Hematopoietic multipotent progenitor cell treated with erythropoietin and hydrocortisone succinate and interleukin-3 and kit ligand, for 8 days (in vitro differentiated cells): Measurements from ENCODE around the gene CEP290.
"Not testable (repeated sequence)": the region's sequence is repeated elsewhere in the genome, so short reads cannot be mapped to it uniquely, and the experiment has no call there.

Experiments
- DNase-seq: peaks from one replicate; pipeline ENCODE4 v3.0.0-alpha.2; 2015

Gene CEP290

GRCh38 chr12:88037770-88038169, 104.1 kb downstream of the CEP290 start:
- DNase-seq, result no peak

GRCh38 chr12:88036353-88036965, 105.4 kb downstream of the CEP290 start:
- peak; percentile 79 for DNase-seq

GRCh38 chr12:88035907-88036289, 106.0 kb downstream of the CEP290 start:
- DNase-seq, result peak; percentile 31

- peak; percentile 92 for DNase-seq
Measured at GRCh38 chr12:88035271-88035906, 106.5 kb downstream of the CEP290 start.

- DNase-seq, result not testable (repeated sequence)
Measured at GRCh38 chr12:88031161-88031560, 110.7 kb downstream of the CEP290 start.

GRCh38 chr12:88029093-88029665, 112.7 kb downstream of the CEP290 start, which contains the start of gene C12orf50:
C12orf50 (minus strand) TSS chr12:88029401; CDS start chr12:88026962, 2,439 bp downstream.
- no peak for DNase-seq

GRCh38 chr12:88026196-88026595, 115.7 kb downstream of the CEP290 start:
- no peak for DNase-seq

GRCh38 chr12:88017964-88018363, 123.9 kb downstream of the CEP290 start:
- no peak for DNase-seq

- DNase-seq, result no peak
Measured at GRCh38 chr12:88015825-88016224, 126.1 kb downstream of the CEP290 start.

GRCh38 chr12:88011755-88012154, 130.1 kb downstream of the CEP290 start:
- DNase-seq, result no peak

- DNase-seq, result no peak
Measured at GRCh38 chr12:88006351-88006750, 135.5 kb downstream of the CEP290 start.

GRCh38 chr12:88001327-88001726, 140.6 kb downstream of the CEP290 start:
- no peak for DNase-seq
